HG02938 (cell line): ENCODE results near the gene HTR1D.
"Not testable (repeated sequence)": the region's sequence is repeated elsewhere in the genome, so short reads cannot be mapped to it uniquely, and the experiment has no call there.

Source experiments
- ATAC-seq: cut with Tn5 transposase; IDR thresholded peaks from one replicate; pipeline ENCODE4 v1.9.1; 2021; ENCODE audit warnings: mild to moderate bottlenecking, moderate library complexity; ENCODE audit not compliant: unreplicated experiment

HTR1D gene

DNA sequence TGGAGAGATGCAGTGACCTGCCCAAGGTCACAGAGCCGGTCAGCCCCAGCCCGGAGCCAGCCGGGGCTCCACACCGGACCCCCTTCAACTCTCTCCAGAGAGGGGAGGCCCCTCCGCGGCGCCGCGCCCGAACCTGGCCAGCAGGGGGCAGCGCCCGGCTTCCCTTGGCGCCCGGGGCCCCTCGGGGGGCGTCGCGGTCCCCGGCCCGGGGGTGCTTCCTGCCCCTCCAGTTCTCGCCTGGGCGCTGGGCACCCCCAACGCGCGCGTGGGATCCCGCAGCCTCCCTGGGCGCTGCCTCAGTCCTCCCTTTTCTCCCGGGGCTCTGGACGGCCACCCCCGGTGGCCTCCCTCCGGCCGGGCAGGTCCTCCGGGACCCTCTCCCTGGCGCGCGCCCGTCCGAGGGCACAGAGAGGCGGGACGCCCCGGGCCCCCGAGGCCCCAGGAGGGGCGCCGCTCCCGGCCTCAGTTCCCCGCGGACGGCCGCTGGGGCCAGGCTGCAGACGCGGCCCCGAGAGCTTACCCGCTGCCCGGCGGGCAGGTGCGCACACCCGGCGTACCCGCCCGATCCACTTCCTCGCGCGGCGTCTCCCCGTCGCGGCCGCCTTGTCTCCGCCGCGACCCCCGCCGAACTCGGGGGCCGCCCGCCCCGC is 406 bp downstream of the HTR1D start:
- ATAC-seq, result no peak

DNA sequence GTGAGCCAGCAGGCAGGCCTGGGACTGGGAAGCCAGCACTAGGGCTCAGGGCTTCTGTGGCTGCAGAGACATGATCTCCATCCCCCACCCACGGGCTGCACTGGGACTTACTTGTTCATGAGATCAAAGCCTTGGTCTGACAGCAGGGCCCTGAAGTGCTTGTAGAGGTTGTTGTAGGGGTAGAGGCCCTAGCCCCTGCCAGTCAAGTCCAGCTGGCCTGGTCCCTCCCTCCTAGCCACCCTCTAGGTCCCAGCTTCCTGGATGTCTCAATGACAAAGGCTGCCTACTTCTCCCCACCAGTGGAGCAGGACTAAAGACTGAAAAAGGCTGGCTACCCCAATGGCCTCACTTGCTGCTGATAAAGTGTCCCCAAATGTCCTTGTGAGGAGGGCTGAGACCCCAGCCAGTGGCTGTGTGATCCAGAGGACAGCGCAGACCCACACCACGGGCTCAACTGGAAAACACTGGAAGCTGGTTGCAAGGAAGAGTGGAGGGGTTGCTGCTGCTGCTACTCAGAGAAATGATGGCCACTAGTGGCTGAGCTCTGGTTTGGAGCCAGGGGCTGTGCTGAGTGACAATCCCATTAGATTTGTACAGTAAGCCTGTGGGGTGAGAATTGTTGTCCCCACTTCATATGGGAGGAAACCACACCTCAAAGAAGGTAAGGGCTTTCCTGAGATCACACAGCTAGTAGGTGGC is 1.4 kb downstream of the HTR1D start:
- ATAC-seq, result no peak

DNA sequence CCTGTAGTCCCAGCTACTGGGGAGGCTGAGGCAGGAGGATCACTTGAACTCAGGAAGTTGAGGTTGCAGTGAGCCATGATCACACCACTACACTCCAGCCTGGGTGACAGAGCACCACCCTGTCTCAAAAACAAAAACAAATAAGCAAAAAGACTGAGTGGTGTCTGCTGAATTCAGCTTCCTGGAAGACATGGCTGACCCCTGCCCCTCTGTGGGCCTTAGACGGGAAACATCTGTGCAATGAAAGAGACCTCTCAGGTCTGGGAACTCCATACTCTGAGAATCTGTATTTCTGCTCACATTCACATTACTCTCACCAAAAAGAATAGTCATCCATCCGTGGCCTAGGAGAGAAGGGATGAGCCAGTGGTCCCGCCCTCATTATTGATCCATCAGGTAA is 2.0 kb downstream of the HTR1D start:
- no peak for ATAC-seq

DNA sequence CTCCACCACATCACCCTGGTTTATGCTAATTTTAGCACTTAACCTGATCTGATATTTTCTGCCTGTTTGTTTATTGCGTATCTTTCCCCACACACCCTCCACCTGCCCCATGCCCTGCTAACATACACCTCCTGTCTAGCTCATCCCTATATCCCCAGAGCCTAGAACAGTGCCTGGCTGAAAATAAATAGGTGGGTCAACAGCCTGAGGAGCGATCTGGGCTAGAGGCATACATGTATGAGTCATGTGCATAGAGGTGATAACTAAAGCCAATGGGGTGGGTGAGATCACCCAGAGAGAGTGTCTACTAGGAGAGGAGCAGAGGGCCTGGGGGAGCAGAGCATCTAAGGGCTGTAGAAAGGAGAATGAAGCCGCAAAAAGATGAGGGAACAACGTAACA is 2.7 kb downstream of the HTR1D start:
- no peak for ATAC-seq

DNA sequence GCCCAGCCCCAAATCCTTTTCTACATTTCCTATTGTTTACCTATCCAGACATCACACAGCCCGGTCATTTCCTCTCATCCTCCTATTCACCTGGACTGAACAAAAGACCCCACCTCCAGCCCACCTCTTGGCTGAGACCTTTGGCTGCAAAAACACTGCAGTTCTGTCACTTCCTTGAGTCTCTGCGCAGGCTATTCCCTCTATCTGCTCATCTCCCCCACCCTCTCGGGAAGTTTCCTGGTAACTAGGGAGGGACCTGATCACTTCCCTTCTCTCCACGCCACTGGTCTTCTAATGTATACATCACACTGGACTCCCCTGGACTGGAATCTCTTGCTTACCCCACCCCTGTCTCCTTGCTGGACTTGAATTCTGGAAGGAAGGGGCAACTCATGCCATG is 5.3 kb downstream of the HTR1D start:
- no peak for ATAC-seq

DNA sequence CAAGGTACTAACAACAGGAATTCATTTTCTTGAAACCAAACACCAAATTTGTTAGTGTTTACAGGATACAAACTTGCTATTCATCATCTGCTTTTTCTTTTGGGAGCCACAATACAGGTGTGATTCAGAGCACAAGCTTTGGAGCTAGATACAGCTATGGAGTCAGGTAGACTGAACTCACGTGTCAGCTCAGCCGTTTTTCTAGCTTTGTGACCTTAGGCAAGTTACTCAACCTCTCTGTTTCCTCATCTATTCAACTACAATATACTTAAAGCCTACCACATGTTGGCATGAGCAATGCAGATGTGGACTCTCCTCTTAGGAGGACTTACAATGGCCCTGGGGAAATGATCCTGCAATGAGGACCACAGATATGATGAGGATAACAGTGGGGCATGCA is 6.3 kb downstream of the HTR1D start:
- ATAC-seq, result no peak

DNA sequence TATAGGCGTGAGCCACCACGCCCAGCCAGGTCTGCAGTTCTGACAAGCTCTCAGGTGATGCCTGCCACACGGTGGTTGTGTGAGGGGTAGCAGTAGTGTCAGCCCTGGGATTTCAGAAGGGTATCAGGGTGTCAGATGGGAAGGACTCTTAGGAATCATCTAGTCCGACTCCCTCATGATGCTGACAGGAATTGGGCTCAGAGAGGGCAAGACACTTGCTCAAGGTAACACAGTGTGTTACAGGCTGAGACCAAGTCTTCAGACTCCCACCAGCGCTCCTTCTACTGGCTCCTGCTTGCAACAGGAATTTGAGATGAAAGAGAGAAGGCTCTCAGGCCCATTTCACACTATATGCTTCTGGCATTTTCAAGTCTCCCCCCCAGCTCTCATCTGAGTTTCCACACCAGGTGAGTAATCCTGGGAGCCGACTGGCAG is 6.9 kb downstream of the HTR1D start:
- no peak for ATAC-seq

DNA sequence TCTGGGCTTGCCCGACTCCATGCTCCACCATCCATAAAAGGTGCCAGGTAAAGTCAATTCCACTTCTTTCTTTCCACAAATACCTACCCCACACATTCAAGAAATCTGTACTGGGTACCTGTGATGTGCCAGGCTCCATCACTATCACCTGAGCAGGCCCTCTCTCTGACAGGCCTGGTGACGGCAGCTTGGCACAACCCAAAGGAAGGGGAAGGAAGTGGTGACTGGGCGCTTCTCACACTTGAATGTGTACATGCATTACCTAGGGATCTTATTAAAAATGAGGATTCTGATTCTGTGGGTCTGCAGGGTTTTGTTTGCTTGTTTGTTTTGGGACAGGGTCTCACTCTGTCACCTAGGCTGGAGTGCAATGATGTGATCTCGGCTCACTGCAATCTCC is 7.5 kb downstream of the HTR1D start:
- no peak for ATAC-seq

DNA sequence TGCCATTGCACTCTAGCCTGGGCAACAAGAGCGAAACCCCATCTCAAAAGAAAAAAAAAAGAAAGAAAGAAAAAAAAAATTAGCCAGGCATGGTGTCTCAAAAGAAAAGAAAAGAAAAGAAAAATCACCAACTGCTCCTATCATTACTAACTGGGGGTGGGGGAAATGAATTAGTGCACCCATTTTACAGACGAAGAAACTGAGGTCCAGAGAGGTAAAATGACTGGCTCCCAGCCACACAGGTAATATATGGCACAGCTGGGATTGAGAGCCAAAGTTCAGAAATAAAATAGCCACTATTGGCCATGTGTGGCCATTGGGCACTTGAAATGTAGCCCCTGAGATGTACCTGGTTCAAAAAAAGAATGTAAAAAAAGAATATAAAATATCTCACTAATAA is 8.8 kb downstream of the HTR1D start:
- ATAC-seq, result no peak

DNA sequence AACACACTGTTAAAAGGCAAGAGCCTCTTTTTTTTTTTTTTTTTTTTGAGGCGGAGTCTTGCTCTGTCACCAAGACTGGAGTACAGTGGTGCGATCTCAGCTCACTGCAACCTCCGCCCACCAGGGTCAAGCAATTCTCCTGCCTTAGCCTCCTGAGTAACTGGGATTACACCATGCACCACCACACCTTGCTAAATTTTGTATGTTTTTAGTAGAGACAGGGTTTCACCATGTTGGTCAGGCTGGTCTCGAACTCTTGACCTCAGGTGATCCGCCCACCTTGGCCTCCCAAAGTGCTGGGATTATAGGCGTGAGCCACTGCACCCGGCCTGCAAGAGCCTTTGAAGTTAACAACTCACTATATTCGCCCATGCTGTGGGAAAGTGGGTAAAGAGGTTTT is 9.6 kb downstream of the HTR1D start:
- not testable (repeated sequence) for ATAC-seq

DNA sequence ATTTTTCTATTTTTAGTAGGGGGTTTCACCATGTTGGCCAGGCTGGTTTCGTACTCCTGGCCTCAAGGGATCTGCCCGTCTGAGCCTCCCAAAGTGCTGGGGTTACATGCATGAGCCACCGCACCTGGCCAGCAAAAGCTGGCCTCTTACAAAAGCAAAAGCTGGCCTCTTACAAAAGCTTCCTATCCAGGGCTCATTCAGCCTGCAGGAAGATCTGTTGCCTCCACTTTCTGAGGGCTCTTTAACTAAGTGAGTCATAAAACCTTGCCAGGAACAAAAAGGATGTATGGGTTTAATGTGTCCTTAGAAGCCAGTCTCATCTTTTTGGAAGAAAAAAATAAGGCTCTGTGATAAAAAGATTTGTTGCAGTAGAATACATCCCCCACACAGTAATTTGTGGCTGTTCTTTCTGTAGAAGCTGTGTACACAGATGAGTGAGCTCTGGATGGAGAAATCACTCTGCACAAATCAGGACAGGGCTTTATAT is 15.0 kb downstream of the HTR1D start:
- ATAC-seq, result no peak

DNA sequence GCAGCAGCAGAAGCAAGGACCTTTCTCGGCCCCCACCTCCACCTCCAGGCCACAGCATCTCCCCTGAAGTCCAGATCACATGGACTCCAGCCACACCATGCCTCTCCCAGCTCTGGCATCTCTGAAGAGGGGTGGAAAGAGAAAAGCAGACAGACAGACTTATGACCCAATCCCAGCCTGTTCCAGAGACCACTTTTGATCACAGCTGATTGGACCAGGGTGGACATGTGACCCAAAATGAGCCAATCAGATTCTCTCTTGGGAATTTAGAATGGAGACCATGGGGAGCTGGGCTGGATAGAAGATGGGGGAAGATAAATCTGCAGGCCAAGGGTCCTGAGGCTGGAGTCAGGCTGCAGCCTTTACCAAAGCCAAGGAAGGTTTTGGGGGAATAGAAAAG is 16.4 kb downstream of the HTR1D start:
- ATAC-seq, result no peak

DNA sequence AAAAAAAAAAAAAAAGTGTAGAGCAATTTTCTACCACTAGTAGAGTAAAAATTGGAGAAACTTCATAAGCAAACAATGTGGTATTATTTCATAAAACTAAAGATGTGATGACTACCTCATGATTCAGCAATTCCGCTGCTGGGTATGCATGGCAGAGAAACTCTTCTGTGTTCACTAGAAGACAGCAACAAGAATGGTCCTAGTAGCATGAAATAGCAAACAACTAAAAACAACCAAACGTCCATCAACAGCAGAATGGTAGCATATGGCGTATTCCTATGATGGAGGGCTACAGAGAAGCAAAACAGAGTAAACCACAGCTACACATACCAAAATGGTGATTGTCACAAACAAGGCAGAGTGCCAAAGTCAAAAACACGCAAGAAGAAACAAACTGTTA is 18.9 kb downstream of the HTR1D start:
- no peak for ATAC-seq

DNA sequence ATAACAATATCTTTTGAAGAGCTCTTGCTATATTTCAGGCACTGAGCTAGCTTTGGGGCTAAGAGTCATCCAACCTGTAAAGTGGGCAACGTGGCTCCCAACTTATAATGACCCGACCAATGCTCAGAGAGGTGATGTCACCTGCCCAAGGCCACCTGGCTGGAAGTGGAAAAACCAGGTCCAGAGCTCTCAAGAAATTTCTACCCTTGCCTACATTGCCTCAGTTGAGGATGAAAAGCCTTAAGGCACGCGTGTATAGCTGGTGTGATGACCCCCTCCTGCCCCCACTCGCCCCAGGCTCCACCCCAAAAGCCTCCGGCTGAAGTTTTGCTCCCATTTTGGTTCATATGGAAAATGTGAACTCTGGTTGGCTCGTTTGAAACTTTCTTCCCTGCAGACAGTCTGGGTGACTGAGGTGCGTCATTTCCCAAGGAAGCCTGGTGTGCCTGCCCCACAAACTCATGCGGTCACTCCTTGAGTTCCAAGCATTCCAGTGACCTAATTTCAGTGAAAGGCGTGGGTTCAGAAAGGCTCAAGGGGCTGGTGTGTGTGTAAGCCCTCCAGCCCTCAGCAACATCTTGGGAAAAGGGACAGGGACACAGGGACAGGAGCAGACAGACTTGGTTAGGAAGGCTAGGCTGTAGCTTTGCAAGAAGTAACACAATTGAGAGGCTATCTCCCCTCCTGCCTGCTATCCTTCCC is 20.5 kb downstream of the HTR1D start:
- no peak for ATAC-seq

DNA sequence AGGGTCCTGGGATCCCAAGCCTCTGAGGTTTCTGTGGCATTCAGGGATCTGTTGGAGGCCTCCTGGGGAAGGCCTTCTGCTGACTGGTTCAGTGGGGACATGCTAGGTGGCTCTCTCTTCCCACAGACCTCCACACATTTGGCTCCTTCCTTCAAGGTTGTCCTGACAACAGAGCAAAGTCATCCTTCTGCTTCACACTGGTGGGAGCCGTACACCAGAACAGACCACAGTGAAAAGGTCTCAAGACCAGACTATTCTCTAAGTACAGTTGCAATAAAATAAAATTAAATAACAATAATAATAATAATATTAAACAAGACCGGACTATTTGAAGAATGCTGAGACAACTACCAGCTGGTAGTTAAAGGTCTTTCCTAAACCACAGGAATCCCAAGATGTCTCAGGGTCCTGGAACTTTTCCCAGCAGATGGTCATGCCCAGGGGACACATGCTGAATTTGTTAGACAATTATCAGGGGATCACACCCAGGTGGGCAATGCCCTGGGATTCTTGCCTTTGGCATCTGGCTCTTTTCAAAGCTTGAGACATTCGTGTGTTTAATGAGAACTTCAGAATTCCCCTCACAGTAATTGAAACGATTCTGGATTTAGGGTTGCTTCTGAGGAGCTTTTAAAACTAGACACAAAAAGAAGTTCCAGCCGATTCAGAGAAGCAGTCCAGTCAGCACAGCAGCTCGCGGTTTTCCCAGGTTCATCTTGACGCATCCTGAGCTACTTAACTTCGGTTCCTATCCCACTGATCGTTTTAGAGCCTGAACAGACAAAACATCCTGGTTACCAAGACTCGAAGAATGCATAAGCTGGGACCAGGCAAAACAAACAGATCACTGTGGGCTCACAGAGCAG is 22.9 kb downstream of the HTR1D start:
- no peak for ATAC-seq

DNA sequence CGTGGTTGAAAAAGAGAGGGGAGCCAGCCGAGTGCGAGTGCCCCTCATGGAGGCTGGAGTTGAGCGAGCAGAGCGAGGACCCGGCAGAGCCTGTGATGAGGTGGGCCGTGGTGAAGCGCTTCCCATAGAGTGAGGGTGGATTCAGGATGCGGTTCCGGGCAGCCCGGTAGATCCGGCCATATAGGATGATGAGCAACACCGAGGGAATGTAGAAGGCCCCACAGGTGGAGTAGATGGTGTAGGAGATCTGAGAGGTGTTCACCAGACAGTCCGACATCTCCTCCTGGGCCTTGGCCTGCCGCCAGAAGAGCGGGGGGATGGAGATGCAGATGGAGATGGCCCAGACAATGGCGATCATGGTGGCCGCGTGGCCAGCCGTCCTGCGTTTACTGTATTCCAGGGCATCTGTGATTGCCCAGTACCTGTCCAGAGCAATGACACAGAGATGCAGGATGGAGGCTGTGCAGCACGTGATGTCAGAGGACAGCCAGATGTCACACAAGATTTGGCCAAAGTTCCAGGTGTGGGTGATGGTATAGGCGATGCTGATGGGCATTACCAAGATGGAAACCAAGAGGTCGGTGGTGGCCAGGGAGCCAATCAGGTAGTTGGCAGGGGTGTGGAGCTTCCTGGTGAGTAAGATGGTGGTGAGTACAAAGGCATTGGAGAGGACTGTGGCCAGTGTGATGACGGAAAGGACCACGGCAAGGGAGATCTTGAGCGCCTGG is 23.7 kb downstream of the HTR1D start:
- no peak for ATAC-seq

DNA sequence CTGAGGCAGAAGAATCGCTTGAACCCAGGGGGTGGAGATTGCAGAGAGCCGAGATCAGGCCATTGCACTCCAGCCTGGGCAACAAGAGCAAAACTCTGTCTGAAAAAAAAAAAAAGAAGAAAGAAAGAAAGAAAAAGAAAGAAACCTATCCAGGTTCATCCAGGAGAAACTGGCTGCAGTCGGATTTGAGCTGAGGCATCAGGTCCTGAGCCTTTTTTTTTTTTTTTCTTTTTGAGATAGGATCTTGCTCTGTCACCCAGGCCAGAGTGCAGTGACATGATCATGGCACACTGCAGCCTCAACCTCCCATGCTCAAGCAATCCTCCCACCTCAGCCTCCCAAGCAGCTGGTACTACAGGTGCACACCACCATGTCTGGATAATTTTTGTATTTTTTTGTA is 26.1 kb downstream of the HTR1D start:
- no peak for ATAC-seq

DNA sequence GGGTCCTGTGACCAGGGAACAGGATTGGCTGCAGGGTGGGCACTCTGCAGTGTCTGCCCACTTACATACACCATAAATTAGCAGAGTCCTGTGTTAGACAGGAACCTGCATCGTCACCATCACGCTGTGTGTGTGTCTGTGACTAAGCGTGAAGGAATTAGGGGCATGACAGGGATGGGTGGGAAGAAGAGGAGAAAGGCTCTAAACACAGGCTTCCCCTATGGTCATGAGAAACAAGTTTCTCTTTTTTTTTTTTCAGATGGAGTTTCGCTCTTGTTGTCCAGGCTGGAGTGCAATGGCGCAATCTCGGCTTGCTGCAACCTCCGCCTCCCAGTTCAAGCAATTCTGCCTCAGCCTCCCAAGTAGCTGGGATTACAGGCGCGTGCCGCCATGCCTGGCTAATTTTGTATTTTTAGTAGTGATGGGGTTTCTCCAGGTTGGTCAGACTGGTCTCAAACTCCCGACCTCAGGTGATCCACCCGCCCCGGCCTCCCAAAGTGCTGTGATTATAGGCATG is 28.3 kb downstream of the HTR1D start:
- ATAC-seq, result not testable (repeated sequence)

DNA sequence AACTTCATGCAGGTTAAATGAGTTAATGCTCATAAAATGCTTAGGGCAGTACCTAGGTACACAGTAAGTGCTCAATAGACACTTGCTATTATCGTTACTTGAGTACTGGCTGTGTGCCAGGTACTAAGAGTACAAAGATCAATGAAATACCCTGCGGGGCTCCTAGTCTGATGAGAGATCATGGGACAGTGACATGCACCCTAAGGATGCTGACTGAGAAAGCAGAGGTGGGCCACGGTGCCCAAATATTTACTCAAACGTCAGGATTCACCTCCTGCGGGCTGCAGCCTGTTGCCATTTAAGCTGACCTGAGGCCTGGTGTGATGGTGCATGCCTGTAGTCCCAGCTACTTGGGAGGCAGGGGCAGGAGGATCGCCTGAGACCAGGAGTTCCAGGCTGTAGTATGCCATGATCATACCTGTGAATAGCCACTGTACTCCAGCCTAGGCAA is 28.8 kb downstream of the HTR1D start:
- ATAC-seq, result no peak

DNA sequence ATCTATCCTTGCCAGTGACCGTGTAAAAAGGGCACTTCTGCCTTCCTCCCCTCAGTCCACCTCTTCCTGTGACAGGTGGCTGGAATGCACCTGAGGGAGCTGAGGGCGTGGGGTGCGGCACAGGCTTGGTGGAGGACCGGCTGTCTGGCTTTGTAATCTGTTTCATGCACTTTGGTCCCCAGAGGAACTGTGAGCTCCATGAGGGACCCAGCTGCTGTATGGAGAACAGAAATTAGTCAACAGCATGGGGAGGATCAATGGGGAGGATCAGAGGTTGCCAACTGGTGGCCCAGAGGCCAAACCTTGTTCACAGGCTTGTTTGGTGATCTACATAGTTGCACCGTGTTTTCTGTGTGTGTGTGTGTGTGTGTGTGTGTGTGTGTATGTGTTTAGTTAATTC is 29.7 kb downstream of the HTR1D start:
- ATAC-seq, result no peak
